ENCODE measurements around the gene MFAP1. TPM values are rescaled to one million over a fixed set of nuclear protein-coding genes. Genes with fewer than 3 reads are reported as not detected.

MFAP1 gene
- total and polyA plus RNA-seq, 2 donors (not counting 1 experiment from before 2014, with no cell fraction given): 28.4 to 45.0 TPM

DNA sequence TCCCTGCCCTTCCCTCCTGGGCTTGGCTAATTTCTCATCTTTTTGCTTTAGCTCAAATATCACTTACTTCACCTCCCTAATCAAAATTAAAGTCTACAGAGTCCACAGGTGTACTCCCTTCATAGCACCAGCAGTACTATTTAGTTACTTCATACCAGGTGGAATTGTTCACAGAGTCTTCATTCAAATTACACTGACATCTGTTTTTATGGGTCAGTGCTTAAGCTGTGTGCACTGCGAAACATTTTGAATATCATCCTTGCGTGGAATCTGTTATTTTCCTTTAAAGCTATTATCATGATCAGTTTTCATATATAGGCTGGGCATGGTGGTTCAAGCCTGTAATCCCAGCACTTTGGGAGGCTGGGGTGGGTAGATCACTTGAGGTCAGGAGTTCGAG is 35.1 kb downstream of the MFAP1 start:
- peaks cover 23% of the 10 kb centered on the region for H3K79me2 ChIP-seq (ENCODE audit: control insufficient read depth, insufficient read depth, low read length)
- H3K27ac ChIP-seq (ENCODE audit: insufficient read depth, low read length): no peak overlapping the region
- TF ChIP-seq, protein P1, sequence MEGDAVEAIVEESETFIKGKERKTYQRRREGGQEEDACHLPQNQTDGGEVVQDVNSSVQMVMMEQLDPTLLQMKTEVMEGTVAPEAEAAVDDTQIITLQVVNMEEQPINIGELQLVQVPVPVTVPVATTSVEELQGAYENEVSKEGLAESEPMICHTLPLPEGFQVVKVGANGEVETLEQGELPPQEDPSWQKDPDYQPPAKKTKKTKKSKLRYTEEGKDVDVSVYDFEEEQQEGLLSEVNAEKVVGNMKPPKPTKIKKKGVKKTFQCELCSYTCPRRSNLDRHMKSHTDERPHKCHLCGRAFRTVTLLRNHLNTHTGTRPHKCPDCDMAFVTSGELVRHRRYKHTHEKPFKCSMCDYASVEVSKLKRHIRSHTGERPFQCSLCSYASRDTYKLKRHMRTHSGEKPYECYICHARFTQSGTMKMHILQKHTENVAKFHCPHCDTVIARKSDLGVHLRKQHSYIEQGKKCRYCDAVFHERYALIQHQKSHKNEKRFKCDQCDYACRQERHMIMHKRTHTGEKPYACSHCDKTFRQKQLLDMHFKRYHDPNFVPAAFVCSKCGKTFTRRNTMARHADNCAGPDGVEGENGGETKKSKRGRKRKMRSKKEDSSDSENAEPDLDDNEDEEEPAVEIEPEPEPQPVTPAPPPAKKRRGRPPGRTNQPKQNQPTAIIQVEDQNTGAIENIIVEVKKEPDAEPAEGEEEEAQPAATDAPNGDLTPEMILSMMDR (conservative IDR thresholded peaks at IDR 0.05 in 1 of 2, IDR thresholded peaks at IDR 0.05 in 1 of 2; ENCODE audit: low read depth in 1 of 2, low read length in 2 of 2): no peak
- no peak for TF ChIP-seq EZH2 (IDR thresholded peaks at IDR 0.05; ENCODE audit: low read length, missing control alignments)
- DNase-seq (ENCODE audit: low read depth in 2 of 2): no peak
- no peak overlapping the region for H3K4me2 ChIP-seq (ENCODE audit: extremely low read depth, insufficient read depth, low read length)
- H4K20me1 ChIP-seq (ENCODE audit: control insufficient read depth, extremely low read depth, insufficient read depth, low read length): no peaks in the 10 kb centered on the region
- no peak overlapping the region for H3K4me3 ChIP-seq (replicated peaks in 1 of 4; ENCODE audit: control extremely low read depth in 1 of 4, insufficient read depth in 1 of 4, low read depth in 3 of 4, low read length in 4 of 4)
- no peaks in the 10 kb centered on the region for H3K9me3 ChIP-seq (ENCODE audit: control insufficient read depth, insufficient read depth, low read depth, low read length)
- H3K27me3 ChIP-seq (ENCODE audit: control insufficient read depth, insufficient read depth, low read length): no peaks in the 10 kb centered on the region
- no peak overlapping the region for H3K9ac ChIP-seq (ENCODE audit: insufficient read depth, low read length)
- peaks cover 6% of the 10 kb centered on the region for H3K36me3 ChIP-seq (ENCODE audit: control insufficient read depth, insufficient read depth, low read length)
- peaks cover 12% of the 10 kb centered on the region for H3K4me1 ChIP-seq (ENCODE audit: control insufficient read depth, extremely low read depth, insufficient read depth, low read length)
- H2AFZ ChIP-seq (ENCODE audit: low read length): no peak overlapping the region

DNA sequence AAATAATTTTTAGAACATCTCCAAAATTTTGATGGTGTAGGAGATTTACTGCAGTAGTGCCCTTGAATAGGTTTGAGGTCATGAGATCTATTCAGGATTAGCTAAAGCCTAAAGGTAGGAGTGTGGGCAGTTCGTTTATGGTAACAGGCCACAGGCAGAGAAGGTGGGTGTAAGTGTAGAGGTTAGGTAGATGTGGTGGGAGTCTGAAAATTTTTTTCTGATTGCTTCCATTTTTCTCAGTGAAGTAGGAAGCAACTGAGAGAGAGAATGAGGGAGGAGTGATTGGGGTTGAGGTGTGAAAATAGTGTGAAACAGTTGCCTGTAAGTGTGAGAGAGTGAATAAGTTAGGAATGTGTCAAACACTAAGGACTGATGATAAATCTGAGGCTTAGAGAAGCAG is 45.5 kb downstream of the MFAP1 start:
- H3K9ac ChIP-seq (ENCODE audit: insufficient read depth, low read length): no peak overlapping the region
- H3K27me3 ChIP-seq (ENCODE audit: control insufficient read depth, insufficient read depth, low read length): no peaks in the 10 kb centered on the region
- no peaks in the 10 kb centered on the region for H4K20me1 ChIP-seq (ENCODE audit: control insufficient read depth, extremely low read depth, insufficient read depth, low read length)
- peaks cover 2% of the 10 kb centered on the region for H3K4me1 ChIP-seq (ENCODE audit: control insufficient read depth, extremely low read depth, insufficient read depth, low read length)
- TF ChIP-seq EZH2 (IDR thresholded peaks at IDR 0.05; ENCODE audit: low read length, missing control alignments): no peak
- TF ChIP-seq, protein P1 (conservative IDR thresholded peaks at IDR 0.05 in 1 of 2, IDR thresholded peaks at IDR 0.05 in 1 of 2; ENCODE audit: low read depth in 1 of 2, low read length in 2 of 2): no peak
- H3K27ac ChIP-seq (ENCODE audit: insufficient read depth, low read length): no peak overlapping the region
- H3K9me3 ChIP-seq (ENCODE audit: control insufficient read depth, insufficient read depth, low read depth, low read length): no peaks in the 10 kb centered on the region
- no peak overlapping the region for H3K4me3 ChIP-seq (replicated peaks in 1 of 4; ENCODE audit: control extremely low read depth in 1 of 4, insufficient read depth in 1 of 4, low read depth in 3 of 4, low read length in 4 of 4)
- no peak overlapping the region for H3K4me2 ChIP-seq (ENCODE audit: extremely low read depth, insufficient read depth, low read length)
- H3K79me2 ChIP-seq (ENCODE audit: control insufficient read depth, insufficient read depth, low read length): no peaks in the 10 kb centered on the region
- H3K36me3 ChIP-seq (ENCODE audit: control insufficient read depth, insufficient read depth, low read length): peaks cover 1% of the 10 kb centered on the region
- H2AFZ ChIP-seq (ENCODE audit: low read length): no peak overlapping the region
- no peak for DNase-seq (ENCODE audit: low read depth in 2 of 2)

GRCh38 chr15:43777267-43777914 is 47.1 kb downstream of the MFAP1 start:
- no peak for TF ChIP-seq EZH2 (IDR thresholded peaks at IDR 0.05; ENCODE audit: low read length, missing control alignments)
- TF ChIP-seq, protein P1 (conservative IDR thresholded peaks at IDR 0.05 in 1 of 2, IDR thresholded peaks at IDR 0.05 in 1 of 2; ENCODE audit: low read depth in 1 of 2, low read length in 2 of 2): peak; percentile 59 to 80
- peak overlapping the region; percentile 86 for H3K4me2 ChIP-seq (ENCODE audit: extremely low read depth, insufficient read depth, low read length)
- peaks cover 2% of the 10 kb centered on the region for H3K4me1 ChIP-seq (ENCODE audit: control insufficient read depth, extremely low read depth, insufficient read depth, low read length)
- no peaks in the 10 kb centered on the region for H3K27me3 ChIP-seq (ENCODE audit: control insufficient read depth, insufficient read depth, low read length)
- H3K4me3 ChIP-seq (replicated peaks in 1 of 4; ENCODE audit: control extremely low read depth in 1 of 4, insufficient read depth in 1 of 4, low read depth in 3 of 4, low read length in 4 of 4): peak overlapping the region; percentile 73 to 79 (median 76)
- H3K9me3 ChIP-seq (ENCODE audit: control insufficient read depth, insufficient read depth, low read depth, low read length): no peaks in the 10 kb centered on the region
- peak; percentile 70 to 76 for DNase-seq (ENCODE audit: low read depth in 2 of 2)
- peak overlapping the region; percentile 89 for H2AFZ ChIP-seq (ENCODE audit: low read length)
- no peaks in the 10 kb centered on the region for H3K79me2 ChIP-seq (ENCODE audit: control insufficient read depth, insufficient read depth, low read length)
- peak overlapping the region; percentile 66 for H3K9ac ChIP-seq (ENCODE audit: insufficient read depth, low read length)
- no peaks in the 10 kb centered on the region for H4K20me1 ChIP-seq (ENCODE audit: control insufficient read depth, extremely low read depth, insufficient read depth, low read length)
- H3K27ac ChIP-seq (ENCODE audit: insufficient read depth, low read length): peak overlapping the region; percentile 84
- H3K36me3 ChIP-seq (ENCODE audit: control insufficient read depth, insufficient read depth, low read length): peaks cover 3% of the 10 kb centered on the region

Measured in fibroblast of lung (primary cell).